K562 (cell line): ENCODE measurements around the gene CTNNA3. TPM values are rescaled to one million over a fixed set of nuclear protein-coding genes. Genes with fewer than 3 reads are reported as not detected.

Source experiments
- ATAC-seq: fragments of 200-7000 bp; cut with Tn5 transposase; 3 replicates; pipeline ENCODE4 v1.9.1; 2020; ENCODE audit warnings: moderate library complexity
- BruUV-seq: library from RNA; stranded (reverse); fragments of 400-500 nt; replicated peaks from 2 replicates; lab custom pipeline; 2021; lab: Mats Ljungman, UMichigan
- CTCF ChIA-PET: fragments of 300-600 bp; formaldehyde crosslinking; extraction: SDS; loops from one replicate; lab custom pipeline; 2021; ENCODE audit warnings: low intra/inter-chr PET ratio; lab: Yijun Ruan, JAX
- POLR2A ChIA-PET: fragments of 300-600, 350-650 bp; sonication (Branson Sonifier 250); formaldehyde crosslinking; extraction: SDS; loops from one replicate; lab custom pipeline; 2021; ENCODE audit warnings: antibody characterized with exemption, inconsistent platforms; lab: Yijun Ruan, JAX
- DNase-seq, 4 experiments: peaks; one replicate each; pipeline versions ENCODE4 v3.0.0 to v3.0.0-alpha.2; 2011 to 2018; ENCODE audit warnings: low spot score in 3 of 4, mixed read lengths in 3 of 4; ENCODE audit errors: extremely low read depth in 1 of 4
- FAIRE-seq: peaks from 2 replicates; lab custom pipeline; 2011; peaks lifted over from hg19 to GRCh38; lab: Jason Lieb, UNC
- H2AFZ ChIP-seq: 2 replicates; pipeline ENCODE4 v1.6.0; 2011; ENCODE audit warnings: low read depth, low read length, control low read depth, inconsistent platforms
- H3K27ac ChIP-seq: fragments of 200-600 bp; 3 replicates; pipeline ENCODE4 v1.8.0; 2011; ENCODE audit warnings: low read depth, mild to moderate bottlenecking, control low read depth, inconsistent platforms, low read length, moderate library complexity, mixed read lengths; ENCODE audit errors: extremely low read depth
- H3K27me3 ChIP-seq, 2 experiments: fragments of 300-600 bp in 1 of 2; 2 replicates in 1 of 2; 3 replicates in 1 of 2; pipeline versions ENCODE4 v1.6.0 to v1.8.0; 2011; ENCODE audit warnings: inconsistent platforms in 2 of 2, low read length in 2 of 2, mild to moderate bottlenecking in 1 of 2, mixed read lengths in 1 of 2, moderate library complexity in 1 of 2; ENCODE audit not compliant: control insufficient read depth in 2 of 2, insufficient read depth in 2 of 2
- H3K36me3 ChIP-seq: fragments of 300-600 bp; 3 replicates; pipeline ENCODE4 v1.8.0; 2011; ENCODE audit warnings: mild to moderate bottlenecking, low read length, inconsistent platforms; ENCODE audit not compliant: control insufficient read depth, insufficient read depth
- H3K4me1 ChIP-seq, 2 experiments: fragments of 200-600 bp in 1 of 2; replicated peaks in 1 of 2; 2 replicates in 1 of 2; 3 replicates in 1 of 2; pipeline versions ENCODE4 v1.5.1 to v1.8.0; 2011; ENCODE audit warnings: inconsistent platforms in 2 of 2, low read length in 2 of 2, mild to moderate bottlenecking in 1 of 2, mixed read lengths in 1 of 2, moderate library complexity in 1 of 2; ENCODE audit not compliant: control insufficient read depth in 2 of 2, insufficient read depth in 2 of 2
- H3K4me2 ChIP-seq: 2 replicates; pipeline ENCODE4 v1.6.1; 2011; ENCODE audit warnings: low read length, control low read depth, inconsistent platforms, mixed read lengths; ENCODE audit not compliant: insufficient read depth
- H3K4me3 ChIP-seq: fragments of 200-600 bp; sonication (generic), shearing (Covaris generic); 2 replicates; pipeline ENCODE4 v1.5.1; 2016; ENCODE audit warnings: control low read depth, inconsistent platforms
- H3K79me2 ChIP-seq: fragments of 200-600 bp; 3 replicates; pipeline ENCODE4 v1.8.0; 2011; ENCODE audit warnings: low read length, inconsistent platforms; ENCODE audit not compliant: control insufficient read depth, insufficient read depth
- H3K9ac ChIP-seq, 2 experiments: 2 replicates each; pipeline versions ENCODE4 v1.6.0 to v1.6.1; 2011; ENCODE audit warnings: low read depth in 2 of 2, low read length in 2 of 2, control low read depth in 1 of 2, inconsistent platforms in 1 of 2, mild to moderate bottlenecking in 1 of 2, mixed read lengths in 1 of 2; ENCODE audit not compliant: insufficient read depth in 1 of 2
- H3K9me1 ChIP-seq: one replicate; pipeline ENCODE4 v1.6.0; 2011; ENCODE audit warnings: inconsistent platforms, mild to moderate bottlenecking, low read length, moderate library complexity; ENCODE audit not compliant: control insufficient read depth, insufficient read depth
- H3K9me3 ChIP-seq: replicated peaks from 2 replicates; pipeline ENCODE4 v1.5.1; 2011; ENCODE audit warnings: low read depth, low read length, inconsistent platforms; ENCODE audit not compliant: control insufficient read depth, insufficient read depth
- H4K20me1 ChIP-seq: replicated peaks from 2 replicates; pipeline ENCODE4 v1.6.1; 2011; ENCODE audit warnings: low read length, inconsistent platforms, mixed read lengths; ENCODE audit not compliant: control insufficient read depth, insufficient read depth
- AFF4 ChIP-seq: sonication (generic); formaldehyde crosslinking; IDR thresholded peaks from 2 replicates; pipeline ENCODE4 v1.8.0; 2023; ENCODE audit warnings: mild to moderate bottlenecking, missing genetic modification reagents
- CCNT2 ChIP-seq: IDR thresholded peaks from 2 replicates; pipeline ENCODE4 v1.6.1; 2011; ENCODE audit warnings: borderline replicate concordance, low read depth, mild to moderate bottlenecking, moderate library complexity, mixed read lengths, low read length; ENCODE audit not compliant: insufficient read length; ENCODE audit errors: extremely low read depth
- CHD2 ChIP-seq: IDR thresholded peaks from 2 replicates; pipeline ENCODE4 v1.6.1; 2011; ENCODE audit warnings: low read depth, low read length
- ELF1 ChIP-seq: fragments of 200-800 bp; sonication (Bioruptor generic); IDR thresholded peaks from 2 replicates; pipeline ENCODE4 v1.6.1; 2016; ENCODE audit warnings: missing genetic modification characterization, missing compliant biosample characterization
- HLTF ChIP-seq: fragments of 450-650 bp; IDR thresholded peaks from 2 replicates; pipeline ENCODE4 v1.6.1; 2016
- KAT7 ChIP-seq: sonication (generic); formaldehyde crosslinking; IDR thresholded peaks from 2 replicates; pipeline ENCODE4 v1.8.0; 2022; ENCODE audit warnings: missing genetic modification reagents, mild to moderate bottlenecking, borderline replicate concordance
- KLF13 ChIP-seq: fragments of 450-650 bp; IDR thresholded peaks from 2 replicates; pipeline ENCODE4 v1.6.1; 2016; ENCODE audit warnings: missing genetic modification characterization, low read depth, mild to moderate bottlenecking, missing compliant biosample characterization, moderate library complexity, borderline replicate concordance
- MAFK ChIP-seq: IDR thresholded peaks from 2 replicates; pipeline ENCODE4 v1.6.1; 2011; ENCODE audit warnings: low read length, improper control_type of control experiment
- PHF21A ChIP-seq: fragments of 450-650 bp; IDR thresholded peaks from 2 replicates; pipeline ENCODE4 v1.6.1; 2017; ENCODE audit warnings: low read depth, borderline replicate concordance
- RAD51 ChIP-seq: fragments of 450-650 bp; IDR thresholded peaks from 2 replicates; pipeline ENCODE4 v1.7.1; 2016; ENCODE audit warnings: low read depth, mild to moderate bottlenecking, borderline replicate concordance
- RBM25 ChIP-seq: fragments of 200-400 bp; formaldehyde crosslinking; IDR thresholded peaks from 2 replicates; pipeline ENCODE4 v1.6.1; 2018; ENCODE audit warnings: low read length, low read depth, moderate library complexity; ENCODE audit not compliant: severe bottlenecking
- RUNX1 ChIP-seq: sonication (generic); IDR thresholded peaks from 2 replicates; pipeline ENCODE4 v1.6.1; 2016; ENCODE audit warnings: antibody characterized with exemption, low read depth
- SMARCA5 ChIP-seq: fragments of 450-650 bp; IDR thresholded peaks from 2 replicates; pipeline ENCODE4 v1.6.1; 2016
- SNAPC5 ChIP-seq: fragments of 250-450 bp; sonication (Bioruptor Pico); IDR thresholded peaks from 2 replicates; pipeline ENCODE4 v1.8.0; 2021; ENCODE audit warnings: moderate library complexity, mild to moderate bottlenecking, inconsistent platforms
- SRSF9 ChIP-seq: fragments of 200-400 bp; formaldehyde crosslinking; IDR thresholded peaks from 2 replicates; pipeline ENCODE4 v1.6.1; 2017; ENCODE audit warnings: low read depth, low read length, borderline replicate concordance
- YBX1 ChIP-seq: fragments of 450-650 bp; IDR thresholded peaks from 2 replicates; pipeline ENCODE4 v1.7.1; 2016; ENCODE audit warnings: mild to moderate bottlenecking
- ZNF12 ChIP-seq: sonication (generic); formaldehyde crosslinking; IDR thresholded peaks from 2 replicates; pipeline ENCODE4 v1.4.0; 2020; ENCODE audit warnings: mild to moderate bottlenecking, missing genetic modification reagents
- in situ Hi-C: fragments of 300-500 bp; cut with MboI; formaldehyde crosslinking; loops from 4 replicates; pipeline ENCODE4 v1.15.0; 2018; ENCODE audit warnings: inconsistent platforms, mixed read lengths
- intact Hi-C: fragments of 100-400 bp; cut with micrococcal nuclease; formaldehyde crosslinking; loops from 2 replicates; pipeline ENCODE4 v1.14.2; 2022
- polyA plus RNA-seq, 8 experiments: library from polyadenylated mRNA; depleted of rRNA in 4 of 8; stranded (reverse) in 5 of 8; unstranded in 3 of 8; fragments of >200 nt; fragmentation: Nextera tagmentation in 2 of 8; fragmentation: Illumina TruSeq in 1 of 8; extraction: Ambion mirVana in 2 of 8; extraction: Trizol in 1 of 8; gene quantifications; 2 replicates each; pipeline versions ENCODE4 v1.2.1 to v1.2.3, GENCODE V29; 2011 to 2014; ENCODE audit warnings: inconsistent platforms in 1 of 8, missing spikeins in 1 of 8
- total RNA-seq, 7 experiments: library from RNA; depleted of rRNA in 6 of 7; stranded (reverse); fragments of >200 nt in 6 of 7; fragmentation: Illumina TruSeq in 2 of 7; extraction: Trizol in 2 of 7; gene quantifications; 2 replicates each; pipeline versions ENCODE4 v1.2.1 to v1.2.3, GENCODE V29; 2011 to 2021; ENCODE audit warnings: low replicate concordance in 1 of 7

Gene CTNNA3
- total and polyA plus RNA-seq, 9 of the 15 experiments (the other 6 are each of a cell fraction or from before 2014, with no cell fraction given): 0.04 TPM; not detected in 8

DNA sequence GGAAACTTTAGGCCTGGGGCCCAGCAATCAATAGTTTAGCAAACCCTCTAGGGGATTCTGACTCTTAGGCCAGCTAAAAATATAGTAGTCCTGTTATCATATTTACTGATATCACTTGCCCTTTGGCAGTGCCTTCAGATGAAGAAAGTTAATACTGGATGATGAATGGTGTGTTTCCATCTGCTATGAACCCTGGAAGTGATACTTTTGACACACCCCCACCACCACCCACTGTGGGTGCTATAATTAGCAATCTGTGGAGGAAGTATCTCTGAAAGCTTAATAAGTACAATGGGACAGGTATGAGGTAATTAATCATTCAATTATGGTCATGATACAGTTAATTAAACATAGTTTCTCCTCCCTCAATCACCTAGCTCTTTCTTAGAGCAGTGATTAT lies 860.6 kb downstream of the CTNNA3 start:
- ATAC-seq: no peak
- Histone ChIP-seq H3K36me3 (no peaks in the 10 kb centered on the region), H3K27me3 (no peaks in the 10 kb centered on the region), H3K9me1 (no peaks in the 10 kb centered on the region), H3K27ac (no peak overlapping the region), H3K9me3 (no peaks in the 10 kb centered on the region; the same call in 1 of the 2 replicates), H3K9ac (no peak overlapping the region), H3K79me2 (no peaks in the 10 kb centered on the region), H2AFZ (no peak overlapping the region), H3K4me1 (no peaks in the 10 kb centered on the region), H3K4me3 (no peak overlapping the region), H3K4me2 (no peak overlapping the region), H4K20me1 (no peaks in the 10 kb centered on the region)
- FAIRE-seq: no peak
- POLR2A ChIA-PET: no interaction called here
- in situ Hi-C loops: no loop called here
- TF ChIP-seq YBX1 (no peak), CCNT2 (no peak), SNAPC5 (CRISPR knock-in tag) (no peak), KAT7 (no peak), RBM25 (no peak), HLTF (no peak), ZNF12 (CRISPR knock-in tag) (no peak)
- CTCF ChIA-PET: no interaction called here
- DNase-seq: no peak
- no TSS peak for BruUV-seq
- intact Hi-C loops: no loop called here

DNA sequence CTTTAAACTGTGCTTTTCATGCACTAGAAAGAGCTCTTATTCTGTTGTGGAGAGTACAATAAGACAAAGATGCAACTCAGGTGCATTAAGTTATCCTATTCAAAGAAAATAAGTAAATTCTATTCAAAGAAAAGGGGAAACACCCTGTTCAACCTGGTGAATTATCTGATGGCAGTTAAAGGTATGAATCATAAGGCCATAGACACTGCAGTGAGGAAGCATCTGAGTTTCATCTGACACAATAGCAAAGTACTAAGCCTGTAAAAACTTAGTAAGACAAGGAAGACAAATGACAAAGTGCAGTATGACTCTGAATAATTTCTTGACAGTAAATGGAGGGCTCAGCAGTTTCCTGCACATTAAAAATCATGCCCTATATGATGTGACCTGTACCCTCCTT lies 861.2 kb downstream of the CTNNA3 start:
- H3K27me3 ChIP-seq: no peaks in the 10 kb centered on the region
- no peaks in the 10 kb centered on the region for H3K36me3 ChIP-seq
- ATAC-seq: no peak
- no peak for FAIRE-seq
- H3K9me3 ChIP-seq: no peaks in the 10 kb centered on the region; the same call in 1 of the 2 replicates
- H3K79me2 ChIP-seq: no peaks in the 10 kb centered on the region
- no peak overlapping the region for H3K4me3 ChIP-seq
- H3K9ac ChIP-seq: no peak overlapping the region
- BruUV-seq: no TSS peak
- no peak overlapping the region for H3K27ac ChIP-seq
- ChIA-PET CTCF (no interaction called here), POLR2A (no interaction called here)
- no peaks in the 10 kb centered on the region for H3K9me1 ChIP-seq
- H2AFZ ChIP-seq: no peak overlapping the region
- H4K20me1 ChIP-seq: no peaks in the 10 kb centered on the region
- intact Hi-C loops (no loop called here), in situ Hi-C loops (no loop called here)
- no peak overlapping the region for H3K4me2 ChIP-seq
- no peak for DNase-seq
- H3K4me1 ChIP-seq: no peaks in the 10 kb centered on the region
- TF ChIP-seq SRSF9: no peak
- TF ChIP-seq SMARCA5: no peak
- TF ChIP-seq PHF21A: no peak
- no peak for TF ChIP-seq RAD51
- no peak for TF ChIP-seq CHD2
- TF ChIP-seq KLF13 (tag): no peak
- TF ChIP-seq RUNX1: no peak
- TF ChIP-seq MAFK: no peak
- no peak for TF ChIP-seq AFF4 (CRISPR knock-in tag)
- no peak for TF ChIP-seq ELF1 (tag)
